Stimulated activated CD8-positive, alpha-beta memory T cell treated with anti-CD3 and anti-CD28 coated beads, Interleukin-7, amount 100 ng/mL, for 4 hours (primary cell): ENCODE results near the gene DPYD.

Experiments
- DNase-seq, 2 donors: peaks; one replicate each; pipeline ENCODE4 v3.0.0-alpha.2; 2020; ENCODE audit warnings: low read depth in 2 of 2

DPYD gene

GRCh38 chr1:97906567-97907241 is 14.1 kb downstream of the DPYD start:
- DNase-seq = no peak

- no peak for DNase-seq
These were observed 15.5 kb downstream of the DPYD start for GRCh38 chr1:97905141-97905940.

- no peak for DNase-seq
These were observed 16.3 kb downstream of the DPYD start for GRCh38 chr1:97904534-97904933.

DNA sequence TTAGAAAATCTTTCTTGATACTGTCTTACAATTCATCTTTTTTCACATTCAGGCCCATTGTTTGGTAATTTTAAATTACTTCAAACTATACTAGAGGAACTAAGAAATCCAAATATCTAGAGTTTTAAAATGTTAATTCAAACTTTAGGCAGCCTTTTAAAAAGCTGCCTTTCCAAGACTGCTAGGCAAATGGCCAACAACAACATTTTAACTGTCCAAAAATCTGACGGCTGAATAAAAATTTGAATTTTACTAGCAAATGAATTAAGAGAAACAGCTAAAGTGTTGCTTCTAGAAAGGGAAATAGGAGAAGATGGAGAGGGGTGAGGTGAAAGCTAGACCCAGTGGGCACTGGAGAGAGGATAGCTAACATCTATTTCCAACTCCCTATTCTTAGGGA is 17.2 kb downstream of the DPYD start:
- DNase-seq = no peak

DNA sequence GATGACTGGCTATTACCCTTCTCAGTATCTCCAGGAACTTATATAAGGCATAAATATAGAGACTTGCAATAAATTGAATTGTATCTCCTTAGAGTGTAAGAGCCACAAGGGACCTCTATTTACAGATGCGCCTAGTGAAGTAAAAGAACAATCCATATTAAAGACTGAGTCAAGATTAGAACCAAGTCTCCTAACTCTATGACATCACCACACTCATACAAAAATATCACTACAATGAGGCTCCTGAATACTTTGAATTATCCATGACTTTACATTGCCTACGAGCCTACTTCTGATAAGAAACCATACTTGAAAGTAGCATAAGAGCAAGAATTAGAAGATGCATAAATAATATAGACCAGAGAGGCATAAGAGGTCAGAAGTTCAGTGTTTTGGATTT is 18.8 kb downstream of the DPYD start:
- DNase-seq = no peak

DNA sequence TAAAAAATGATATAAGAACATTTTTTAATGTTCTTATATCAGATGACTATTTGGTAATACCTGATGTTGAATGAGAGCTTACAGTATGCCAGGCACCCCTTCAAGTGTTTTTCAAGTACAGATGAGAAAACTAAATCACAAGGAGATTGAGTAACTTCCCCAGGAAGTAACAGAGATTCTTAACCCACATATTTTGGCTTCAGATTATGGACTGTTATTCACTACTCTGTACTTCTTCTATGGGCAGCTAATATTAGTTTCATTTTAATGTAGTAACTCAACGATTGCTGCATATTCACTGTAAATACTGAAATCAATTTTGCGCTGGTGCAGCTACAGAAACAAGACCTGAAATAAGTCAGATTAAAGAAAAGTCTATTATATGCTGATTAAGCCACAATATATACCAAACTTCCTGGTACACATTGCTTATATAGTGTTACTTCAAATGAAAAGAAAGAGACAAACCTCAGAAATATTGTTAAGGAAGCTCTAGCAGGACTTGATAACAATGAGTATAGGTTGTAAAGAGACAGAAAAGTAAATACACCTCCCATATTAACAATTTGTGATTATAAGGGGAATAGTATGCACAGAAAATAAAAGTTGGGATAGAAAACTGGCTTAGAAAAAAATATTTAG is 19.7 kb downstream of the DPYD start:
- DNase-seq = no peak

DNA sequence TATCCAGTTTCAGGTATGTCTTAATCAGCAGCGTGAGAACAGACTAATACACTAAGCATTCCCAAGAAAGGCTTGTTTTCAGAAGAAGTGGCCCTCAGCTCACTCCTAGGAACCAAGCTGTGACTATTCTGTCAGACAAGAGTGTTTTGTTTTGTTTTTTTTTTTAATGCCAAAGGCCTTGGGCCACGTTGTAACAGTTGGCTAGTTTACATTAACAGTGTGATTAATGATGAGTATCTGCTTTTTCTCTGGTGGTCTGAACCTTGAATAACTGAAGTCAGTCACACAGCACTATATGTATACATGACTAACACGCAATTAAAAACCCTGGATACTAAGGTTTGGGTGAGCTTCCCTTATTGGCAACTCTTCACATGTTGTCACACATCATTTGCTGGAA is 21.9 kb downstream of the DPYD start:
- DNase-seq = no peak

DNA sequence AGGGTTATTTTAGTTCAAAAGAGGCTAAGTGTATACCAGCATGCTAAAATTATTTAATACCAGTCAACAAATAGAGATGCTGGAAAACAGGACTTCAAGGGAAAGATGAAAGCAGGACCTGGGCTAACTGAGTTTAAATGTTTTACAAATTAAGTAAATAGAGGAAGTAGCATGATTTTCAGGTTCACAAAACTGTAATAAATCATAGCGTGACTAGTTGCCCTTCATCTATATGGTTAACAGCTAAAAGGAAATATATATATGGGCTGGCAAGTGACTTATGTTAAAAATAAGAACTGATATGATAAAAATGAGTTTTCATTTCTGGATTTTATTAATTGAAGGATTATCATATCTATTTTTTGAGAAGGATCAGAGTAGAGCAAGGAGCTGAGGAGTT is 25.6 kb downstream of the DPYD start:
- DNase-seq = no peak

DNA sequence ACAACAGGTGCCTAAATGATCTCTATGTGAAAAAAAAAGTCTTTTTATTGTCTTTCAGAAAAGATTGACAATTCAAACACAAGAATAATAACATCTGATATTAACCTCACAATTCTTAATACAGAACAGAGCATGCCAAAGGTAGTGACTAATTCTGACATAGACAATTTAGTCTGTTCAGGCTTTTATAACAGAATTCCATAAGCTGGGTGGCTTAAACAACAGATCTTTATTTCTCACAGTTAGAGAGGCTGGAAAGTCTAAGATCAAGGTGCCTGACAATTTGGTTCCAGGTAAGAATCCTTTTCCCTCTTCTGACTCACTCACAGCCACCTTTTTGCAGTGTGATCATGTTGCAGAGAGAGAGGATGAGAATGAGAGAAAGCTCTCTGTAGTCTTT is 27.0 kb downstream of the DPYD start:
- DNase-seq = no peak

- no peak for DNase-seq
These were observed 34.6 kb downstream of the DPYD start for GRCh38 chr1:97886199-97886598.

- no peak for DNase-seq
These were observed 37.0 kb downstream of the DPYD start for GRCh38 chr1:97883823-97884222.

- DNase-seq = no peak
These were observed 43.5 kb downstream of the DPYD start for GRCh38 chr1:97877307-97877706.

- DNase-seq = no peak
These were observed 44.8 kb downstream of the DPYD start for GRCh38 chr1:97875996-97876395.

- no peak for DNase-seq
These were observed 50.2 kb downstream of the DPYD start for GRCh38 chr1:97870589-97870988.

- DNase-seq = no peak
These were observed 51.4 kb downstream of the DPYD start for GRCh38 chr1:97869441-97869840.

DNA sequence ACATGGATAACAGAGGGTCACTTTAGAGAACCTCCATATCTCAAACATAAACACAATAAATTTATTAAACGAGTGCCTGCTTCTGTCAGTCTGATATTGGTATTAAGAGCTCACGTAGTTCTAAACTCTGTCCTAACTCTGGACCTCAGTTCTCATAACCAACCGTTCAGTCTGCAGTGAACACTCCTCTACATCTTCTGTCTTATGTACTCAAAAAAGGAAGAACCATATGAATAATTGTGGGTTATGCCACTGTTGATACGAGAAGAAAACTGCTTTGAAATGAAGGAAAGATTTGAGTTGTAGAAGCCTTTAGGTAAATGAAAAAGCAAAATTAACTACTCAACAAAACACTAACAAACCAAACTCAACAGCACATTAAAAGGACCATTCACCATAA is 53.7 kb downstream of the DPYD start:
- no peak for DNase-seq

- no peak for DNase-seq
These were observed 56.2 kb downstream of the DPYD start for GRCh38 chr1:97864615-97865014.

GRCh38 chr1:97853221-97853620 is 67.6 kb downstream of the DPYD start:
- DNase-seq = no peak

DNA sequence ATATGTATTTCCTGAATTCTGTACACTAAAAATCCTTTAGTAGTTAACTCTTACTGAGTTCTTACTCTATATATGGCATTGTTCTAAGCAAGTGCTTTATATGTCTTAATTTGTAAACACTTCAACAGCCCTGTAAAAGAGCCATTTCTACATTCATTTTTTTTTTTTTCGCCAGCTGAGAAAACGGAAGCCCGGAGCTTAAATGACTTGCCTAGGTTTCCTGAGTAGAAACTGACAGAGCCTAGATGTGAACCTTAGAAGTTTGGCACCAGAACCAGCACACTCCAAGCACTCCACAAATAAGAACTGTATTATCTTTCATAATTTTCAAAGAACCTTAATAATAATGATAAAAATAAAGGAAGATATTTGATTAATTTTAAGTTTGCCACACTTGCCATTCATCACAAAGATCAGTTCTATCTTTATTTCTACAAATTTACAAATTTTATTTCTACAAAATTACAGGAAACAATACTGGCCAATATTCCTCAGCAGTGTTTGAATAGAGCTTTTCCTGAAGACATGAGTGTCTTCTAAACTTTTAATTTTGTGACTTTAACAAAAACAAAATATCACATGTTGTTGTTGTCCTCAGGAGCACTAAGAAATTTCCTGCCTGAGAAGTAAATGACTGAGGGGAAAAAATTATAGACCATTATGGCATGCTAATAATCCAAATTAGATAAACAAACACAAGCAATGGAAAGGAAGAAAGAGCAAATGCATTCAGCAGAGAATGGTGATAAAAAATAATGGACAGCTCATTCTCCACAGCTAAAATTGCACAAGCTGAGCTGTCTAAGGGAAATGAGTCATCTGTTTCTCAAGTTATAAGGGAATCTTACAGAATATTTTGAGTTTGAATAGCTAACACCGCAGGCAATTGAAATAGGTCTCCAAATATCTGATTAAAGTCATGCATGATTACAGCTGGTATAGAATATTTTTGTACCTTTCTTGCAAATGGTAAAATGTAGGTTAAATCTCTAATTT is 71.2 kb downstream of the DPYD start:
- DNase-seq = no peak

DNA sequence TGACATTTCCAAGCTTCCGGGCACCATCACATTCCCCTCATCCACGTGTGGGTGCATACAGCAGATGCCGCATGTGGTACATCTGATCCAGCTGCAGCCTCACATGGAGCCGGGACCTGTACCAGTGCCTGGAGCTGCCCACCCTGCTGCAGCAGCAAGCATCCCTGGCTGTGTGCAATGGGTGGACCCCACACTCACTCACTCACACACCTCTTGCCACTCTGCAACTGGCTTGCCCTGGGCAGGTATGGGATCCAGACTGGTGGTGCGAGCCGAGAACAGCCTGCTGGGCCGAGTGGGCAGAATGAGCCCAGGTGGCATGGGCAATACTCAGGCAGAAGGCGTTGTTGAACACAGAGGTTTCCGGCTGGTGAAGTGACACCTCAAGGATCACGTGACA is 75.0 kb downstream of the DPYD start:
- DNase-seq = no peak

DNA sequence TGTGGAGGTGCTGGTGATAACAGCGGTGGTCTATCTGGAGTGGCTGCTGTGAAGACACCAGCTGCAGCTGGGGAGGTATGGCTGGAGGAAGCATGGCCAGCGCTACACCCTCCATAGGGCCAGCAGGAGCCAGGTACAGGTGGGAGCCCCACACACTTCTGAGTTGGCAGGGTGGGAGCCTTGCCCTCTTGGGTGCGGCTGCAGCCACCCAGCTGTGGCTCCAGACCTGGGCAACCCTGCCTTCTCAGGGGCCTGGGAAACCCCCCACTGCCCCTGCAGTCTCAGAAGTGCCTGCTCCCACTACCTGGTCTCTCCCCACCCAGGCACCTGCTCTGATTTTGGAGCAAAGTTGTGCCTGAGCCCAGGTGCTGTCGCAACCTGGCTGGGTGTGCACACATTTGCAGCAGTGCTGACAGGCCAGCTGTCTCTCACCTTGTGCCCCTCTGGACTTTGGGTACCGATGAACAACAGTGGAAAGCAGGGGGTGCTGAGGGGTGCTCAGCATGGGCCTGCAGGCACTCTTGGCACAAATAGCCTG is 76.2 kb downstream of the DPYD start:
- no peak for DNase-seq

DNA sequence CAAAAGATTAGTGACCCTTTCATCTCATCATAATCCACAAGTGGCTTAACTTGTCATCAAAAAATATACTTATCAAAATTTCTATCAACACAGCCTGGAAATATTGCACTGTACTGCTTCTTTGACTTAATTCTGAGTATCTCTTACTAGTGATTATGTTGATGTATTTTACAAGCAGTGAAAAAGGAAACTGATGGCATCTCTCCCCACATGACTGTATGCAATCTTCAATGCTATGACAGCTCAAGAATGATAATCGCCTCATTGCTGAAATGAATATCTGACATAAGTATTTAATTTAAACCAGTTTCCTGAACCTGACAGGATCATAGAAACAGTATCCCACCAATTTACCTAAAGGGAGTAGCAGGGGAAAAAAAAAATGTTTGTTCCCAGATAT is 79.5 kb downstream of the DPYD start:
- DNase-seq = no peak
